Natural killer cell (primary cell): Measurements from ENCODE around the gene CNKSR1. TPM values are rescaled to one million over a fixed set of nuclear protein-coding genes. Genes with fewer than 3 reads are reported as not detected.

Source experiments
- ATAC-seq, 3 donors: fragments of 150-1000 bp in 2 of 3; fragments of 200-7000 bp in 1 of 3; cut with Tn5 transposase; 1 replicate in 1 of 3; 2 replicates in 2 of 3; pipeline ENCODE4 v1.10.0; 2021; ENCODE audit warnings: mild to moderate bottlenecking in 2 of 3, moderate library complexity in 2 of 3
- DNase-seq, 2 donors: peaks; one replicate each; pipeline versions ENCODE4 v3.0.0 to v3.0.0-alpha.2; 2013 to 2021; ENCODE audit warnings: mixed read lengths in 1 of 2
- H3K27ac ChIP-seq: one replicate; pipeline ENCODE4 v1.5.1; 2013; ENCODE audit warnings: mild to moderate bottlenecking, low read length
- H3K27me3 ChIP-seq: one replicate; pipeline ENCODE4 v1.6.1; 2013; ENCODE audit warnings: low read length; ENCODE audit not compliant: control insufficient read depth, insufficient read depth
- H3K36me3 ChIP-seq: one replicate; pipeline ENCODE4 v1.6.1; 2013; ENCODE audit warnings: low read length; ENCODE audit not compliant: control insufficient read depth, insufficient read depth
- H3K4me1 ChIP-seq: one replicate; pipeline ENCODE4 v1.6.1; 2013; ENCODE audit warnings: low read length; ENCODE audit not compliant: control insufficient read depth, insufficient read depth
- H3K4me3 ChIP-seq: one replicate; pipeline ENCODE4 v1.5.1; 2013; ENCODE audit warnings: low read length
- H3K9me3 ChIP-seq: one replicate; pipeline ENCODE4 v1.6.1; 2013; ENCODE audit warnings: low read length; ENCODE audit not compliant: control insufficient read depth, insufficient read depth
- H3K27ac Mint-ChIP-seq, 2 donors: one replicate each; pipeline ENCODE4 v1.8.0; 2022; ENCODE audit warnings: mild to moderate bottlenecking in 2 of 2, mixed read lengths in 2 of 2, moderate library complexity in 1 of 2
- H3K27me3 Mint-ChIP-seq, 2 donors: one replicate each; pipeline ENCODE4 v1.8.0; 2022; ENCODE audit warnings: low read depth in 2 of 2, mixed read lengths in 2 of 2
- H3K36me3 Mint-ChIP-seq: one replicate; pipeline ENCODE4 v1.8.0; 2022; ENCODE audit warnings: mixed read lengths
- H3K4me1 Mint-ChIP-seq, 2 donors: one replicate each; pipeline ENCODE4 v1.8.0; 2022; ENCODE audit warnings: mixed read lengths in 2 of 2
- H3K4me3 Mint-ChIP-seq: one replicate; pipeline ENCODE4 v1.8.0; 2022; ENCODE audit warnings: mild to moderate bottlenecking, moderate library complexity, mixed read lengths
- H3K9me3 Mint-ChIP-seq, 2 donors: one replicate each; pipeline ENCODE4 v1.8.0; 2022; ENCODE audit warnings: mixed read lengths in 2 of 2
- CTCF ChIP-seq: fragments of 200-600 bp; IDR thresholded peaks from one replicate; pipeline ENCODE4 v1.8.0; 2022; ENCODE audit warnings: antibody characterized with exemption
- WGBS: methylation state at CpG from one replicate; pipeline ENCODE4 v1.1.7; 2013; ENCODE audit warnings: missing lambda C conversion rate; ENCODE audit not compliant: insufficient coverage; 5-methylcytosine and 5-hydroxymethylcytosine counted together
- intact Hi-C: fragments of 100-400 bp; cut with micrococcal nuclease; formaldehyde crosslinking; loops from one replicate; pipeline ENCODE4 v1.14.2; 2022
- total RNA-seq, 4 donors: library from RNA; stranded (reverse); fragments of 120-200 nt in 1 of 4; gene quantifications; one replicate each; pipeline versions ENCODE4 v1.2.3 to v1.2.4, GENCODE V29; 2013 to 2022

The CNKSR1 gene
- total RNA-seq, 3 donors from 2014 or later (not counting 1 experiment from before 2014, with no cell fraction given) = 0.89 to 1.9 (median 1.0) TPM

- Histone ChIP-seq H3K36me3 (no peaks in the 10 kb centered on the region), H3K27me3 (peaks cover 19% of the 10 kb centered on the region), H3K4me3 (no peak overlapping the region), H3K9me3 (no peaks in the 10 kb centered on the region), H3K4me1 (peaks cover 27% of the 10 kb centered on the region), H3K27ac (no peak overlapping the region)
- Mint-ChIP-seq H3K4me1 (peaks cover 0 to 17% of the 10 kb centered on the region in 2 donors), H3K4me3 (peak overlapping the region; percentile 64), H3K36me3 (no peaks in the 10 kb centered on the region), H3K27me3 (peaks cover 7 to 28% of the 10 kb centered on the region in 2 donors), H3K27ac (no peak overlapping the region), H3K9me3 (no peaks in the 10 kb centered on the region)
- peak; percentile 56 to 73 for DNase-seq
- ATAC-seq = peak; percentile 67 to 77 (median 73)
- peak; percentile 76 for TF ChIP-seq CTCF
- 13% methylated on average over 72 of the region's 72 CpGs for WGBS
- intact Hi-C loops = loop anchor here (1.0 to 10.0 kb wide), 2 partner anchors 59 to 231 kb away; no protein-coding TSS in a partner anchor
Measured at GRCh38 chr1:26164036-26164860, 13.0 kb upstream of the CNKSR1 start.

- Histone ChIP-seq H3K4me1 (peaks cover 32% of the 10 kb centered on the region), H3K9me3 (no peaks in the 10 kb centered on the region), H3K27ac (no peak overlapping the region), H3K4me3 (no peak overlapping the region), H3K27me3 (peaks cover 19% of the 10 kb centered on the region), H3K36me3 (no peaks in the 10 kb centered on the region)
- WGBS = 67% methylated on average over 17 of the region's 19 CpGs
- DNase-seq = no peak
- no peak overlapping the region for H3K27ac Mint-ChIP-seq
- TF ChIP-seq CTCF = no peak
- H3K4me1 Mint-ChIP-seq = peaks cover 0 to 19% of the 10 kb centered on the region in 2 donors
- no peaks in the 10 kb centered on the region for H3K9me3 Mint-ChIP-seq
- peaks cover 0 to 24% of the 10 kb centered on the region in 2 donors for H3K27me3 Mint-ChIP-seq
- intact Hi-C loops = loop anchor here (1.0 to 10.0 kb wide), 3 partner anchors 60 to 230 kb away; partner anchors contain the start of gene CEP85
- ATAC-seq = no peak
- no peaks in the 10 kb centered on the region for H3K36me3 Mint-ChIP-seq
- peak overlapping the region; percentile 64 for H3K4me3 Mint-ChIP-seq
Measured at GRCh38 chr1:26164861-26165842, 12.1 kb upstream of the CNKSR1 start.

- DNase-seq (peak in 1 of 2 donors; percentile 35), ATAC-seq (peak in 1 of 3 donors; percentile 23)
- Mint-ChIP-seq H3K9me3 (no peaks in the 10 kb centered on the region), H3K27me3 (peaks cover 0 to 24% of the 10 kb centered on the region in 2 donors), H3K27ac (no peak overlapping the region), H3K36me3 (no peaks in the 10 kb centered on the region), H3K4me3 (no peak overlapping the region), H3K4me1 (peaks cover 0 to 29% of the 10 kb centered on the region in 2 donors)
- intact Hi-C loops = loop anchor here (5.0 to 10.0 kb wide), 2 partner anchors 66 to 228 kb away; partner anchors contain the start of gene CEP85
- Histone ChIP-seq H3K27me3 (peaks cover 19% of the 10 kb centered on the region), H3K27ac (no peak overlapping the region), H3K36me3 (no peaks in the 10 kb centered on the region), H3K4me1 (peaks cover 36% of the 10 kb centered on the region), H3K4me3 (no peak overlapping the region), H3K9me3 (no peaks in the 10 kb centered on the region)
- 71% methylated on average over 4 of the region's 4 CpGs for WGBS
- no peak for TF ChIP-seq CTCF
Measured at GRCh38 chr1:26166719-26167281, 10.5 kb upstream of the CNKSR1 start.
